Ishikawa (cell line): Measurements from ENCODE around the gene RBM19.

Experiments
- CEBPB ChIP-seq: IDR thresholded peaks from 2 replicates; pipeline ENCODE4 v1.6.1; 2012
- CREB1 ChIP-seq: IDR thresholded peaks from 2 replicates; pipeline ENCODE4 v1.6.1; 2012; ENCODE audit warnings: low read depth
- EGR1 ChIP-seq: IDR thresholded peaks from 2 replicates; pipeline ENCODE4 v1.6.1; 2012
- EP300 ChIP-seq: IDR thresholded peaks from 2 replicates; pipeline ENCODE4 v1.6.1; 2012; ENCODE audit warnings: borderline replicate concordance
- FOXM1 ChIP-seq: IDR thresholded peaks from 2 replicates; pipeline ENCODE4 v1.6.1; 2012; ENCODE audit warnings: low read depth, borderline replicate concordance
- MAX ChIP-seq: IDR thresholded peaks from 2 replicates; pipeline ENCODE4 v1.6.1; 2012
- NFIC ChIP-seq: IDR thresholded peaks from 2 replicates; pipeline ENCODE4 v1.6.1; 2012
- RAD21 ChIP-seq: IDR thresholded peaks from 2 replicates; pipeline ENCODE4 v1.6.1; 2012; ENCODE audit warnings: low read depth
- REST ChIP-seq: IDR thresholded peaks from 2 replicates; pipeline ENCODE4 v1.6.1; 2012; ENCODE audit warnings: low read depth, mild to moderate bottlenecking
- TAF1 ChIP-seq: IDR thresholded peaks from 2 replicates; pipeline ENCODE4 v1.6.1; 2012; ENCODE audit warnings: low read depth, mild to moderate bottlenecking
- TCF12 ChIP-seq: IDR thresholded peaks from 2 replicates; pipeline ENCODE4 v1.6.1; 2012; ENCODE audit warnings: low read depth
- TEAD4 ChIP-seq: IDR thresholded peaks from 2 replicates; pipeline ENCODE4 v1.6.1; 2012
- YY1 ChIP-seq: IDR thresholded peaks from 2 replicates; pipeline ENCODE4 v1.6.1; 2012; ENCODE audit warnings: low read depth
- ZBTB7A ChIP-seq: IDR thresholded peaks from 2 replicates; pipeline ENCODE4 v1.6.1; 2012; ENCODE audit warnings: low read depth
- TF ChIP-seq, protein P1 (sequence below): IDR thresholded peaks from 2 replicates; pipeline ENCODE4 v1.6.1; 2012

Gene RBM19

DNA sequence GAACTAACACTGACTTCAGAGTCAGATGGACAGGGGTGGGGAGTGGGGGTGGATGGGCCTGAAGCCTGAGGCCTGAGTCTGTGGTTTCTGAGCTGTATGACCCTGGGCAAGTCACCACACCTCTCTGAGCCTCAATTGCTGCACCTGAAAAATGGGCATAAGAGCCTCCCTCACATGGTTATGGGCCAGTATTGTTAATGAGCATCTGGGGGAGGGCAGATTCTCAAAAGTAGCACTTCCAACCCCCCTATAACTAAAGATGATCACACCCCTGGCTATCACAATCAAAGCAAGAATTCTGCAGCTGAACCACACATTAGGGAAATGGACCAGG is 168.6 kb downstream of the RBM19 start:
- no peak for TF ChIP-seq RAD21
- TF ChIP-seq FOXM1, result no peak
- TF ChIP-seq, protein P1, sequence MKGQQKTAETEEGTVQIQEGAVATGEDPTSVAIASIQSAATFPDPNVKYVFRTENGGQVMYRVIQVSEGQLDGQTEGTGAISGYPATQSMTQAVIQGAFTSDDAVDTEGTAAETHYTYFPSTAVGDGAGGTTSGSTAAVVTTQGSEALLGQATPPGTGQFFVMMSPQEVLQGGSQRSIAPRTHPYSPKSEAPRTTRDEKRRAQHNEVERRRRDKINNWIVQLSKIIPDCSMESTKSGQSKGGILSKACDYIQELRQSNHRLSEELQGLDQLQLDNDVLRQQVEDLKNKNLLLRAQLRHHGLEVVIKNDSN, result no peak
- no peak for TF ChIP-seq TAF1
- no peak for TF ChIP-seq EGR1
- TF ChIP-seq YY1, result no peak
- no peak for TF ChIP-seq TEAD4
- TF ChIP-seq ZBTB7A, result no peak
- TF ChIP-seq REST, result no peak

DNA sequence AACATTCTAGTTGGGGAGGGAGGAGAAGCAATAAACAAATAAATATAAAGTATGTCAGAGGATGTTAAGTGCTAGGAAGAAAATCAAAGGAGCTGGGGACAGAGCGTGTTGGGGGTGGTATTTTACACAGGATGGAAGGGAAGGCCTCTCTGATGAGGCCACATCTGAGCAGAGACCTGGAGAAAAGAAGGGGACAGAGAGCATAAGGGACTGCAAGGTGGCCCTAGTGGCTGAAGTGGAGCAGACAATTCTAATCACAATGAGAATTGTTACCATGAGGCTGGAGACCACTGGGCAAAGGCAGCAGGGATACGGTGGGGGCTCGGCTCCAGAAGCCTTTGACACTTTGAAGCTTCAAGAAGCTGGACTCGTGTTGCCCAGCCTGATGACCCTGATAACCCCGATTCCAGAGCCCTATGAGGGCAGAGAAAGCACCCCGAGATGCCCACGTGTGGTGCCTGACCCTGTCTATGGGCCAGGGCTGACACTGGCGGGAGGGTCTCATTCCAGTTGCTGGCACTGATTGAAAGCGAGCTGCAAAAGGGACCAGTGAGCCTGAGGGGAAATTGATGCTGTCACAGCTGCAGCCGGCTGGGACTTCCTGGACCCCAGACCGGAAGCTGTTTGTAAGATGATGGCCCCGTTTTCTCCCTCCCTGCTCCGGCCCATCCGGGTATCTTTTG is 169.1 kb downstream of the RBM19 start:
- TF ChIP-seq EGR1 (no peak), CREB1 (no peak), NFIC (no peak), TCF12 (no peak), FOXM1 (no peak)

DNA sequence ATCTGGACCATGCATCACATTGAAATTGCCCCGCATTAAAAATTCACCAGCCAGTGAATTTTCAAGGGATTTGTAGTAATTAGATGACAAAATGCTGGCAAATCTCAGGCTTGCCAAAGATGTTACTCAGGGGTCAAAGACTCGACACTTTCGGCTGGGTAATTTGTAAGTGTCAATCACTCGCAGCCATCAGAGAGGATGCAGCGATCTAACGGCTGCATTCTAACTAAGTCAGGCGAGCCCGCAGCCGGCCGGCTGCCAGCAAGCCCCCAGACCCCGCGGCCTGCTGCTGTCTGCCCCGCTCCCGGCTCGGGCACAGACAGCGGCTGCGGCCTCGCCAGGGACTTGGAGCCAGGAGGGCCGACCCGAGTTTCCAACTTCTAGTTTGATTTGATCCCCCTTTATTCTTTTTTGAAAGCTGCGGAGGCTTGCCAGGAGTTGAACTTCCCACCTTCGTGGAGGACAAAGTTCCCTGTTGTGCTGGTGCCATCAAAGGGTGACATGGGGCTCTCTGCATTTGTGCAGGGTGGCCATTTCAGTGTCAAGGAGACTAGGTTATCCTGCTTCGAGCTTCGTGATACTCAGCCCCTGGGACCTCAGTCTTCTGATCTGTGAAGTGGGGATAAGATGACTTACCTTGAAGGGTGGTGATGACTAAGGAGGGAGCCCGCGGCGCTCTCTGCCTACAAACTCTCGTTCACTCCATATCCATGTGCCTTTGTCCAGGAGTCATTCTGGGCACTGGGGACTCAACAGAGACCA is 169.9 kb downstream of the RBM19 start:
- TF ChIP-seq FOXM1 (no peak), ZBTB7A (no peak), REST (no peak), EGR1 (no peak), TAF1 (no peak), MAX (no peak), CEBPB (no peak), NFIC (no peak), EP300 (no peak), TEAD4 (no peak), YY1 (no peak), CREB1 (no peak), RAD21 (no peak), TCF12 (no peak)
- TF ChIP-seq, protein P1, result no peak

- TF ChIP-seq MAX, result no peak
- TF ChIP-seq CREB1, result no peak
- TF ChIP-seq, protein P1, result no peak
- no peak for TF ChIP-seq NFIC
- TF ChIP-seq TCF12, result no peak
- TF ChIP-seq YY1, result no peak
- TF ChIP-seq CEBPB, result no peak
- no peak for TF ChIP-seq ZBTB7A
- TF ChIP-seq TEAD4, result no peak
- no peak for TF ChIP-seq FOXM1
- TF ChIP-seq REST, result no peak
- no peak for TF ChIP-seq TAF1
- no peak for TF ChIP-seq RAD21
- TF ChIP-seq EP300, result no peak
- TF ChIP-seq EGR1, result no peak
Measured at GRCh38 chr12:113795445-113795844, 170.7 kb downstream of the RBM19 start.
